ENCODE measurements around the gene OR5B12.

OR5B12 gene

GRCh38 chr11:58451585-58451984, 9.5 kb upstream of the OR5B12 start:
- no peak overlapping the region for H3K4me3 ChIP-seq (ENCODE audit: low read length)
- DNase-seq (ENCODE audit: low read depth), result no peak
- TF ChIP-seq CTCF (conservative IDR thresholded peaks at IDR 0.05; ENCODE audit: low read length), result no peak

GRCh38 chr11:58446294-58446693, 4.3 kb upstream of the OR5B12 start:
- TF ChIP-seq CTCF (conservative IDR thresholded peaks at IDR 0.05; ENCODE audit: low read length), result no peak
- no peak overlapping the region for H3K4me3 ChIP-seq (ENCODE audit: low read length)
- DNase-seq (ENCODE audit: low read depth), result no peak

GRCh38 chr11:58444300-58444699, 2.3 kb upstream of the OR5B12 start:
- no peak for DNase-seq (ENCODE audit: low read depth)
- no peak overlapping the region for H3K4me3 ChIP-seq (ENCODE audit: low read length)
- TF ChIP-seq CTCF (conservative IDR thresholded peaks at IDR 0.05; ENCODE audit: low read length), result no peak

GRCh38 chr11:58438486-58438885, 3.5 kb downstream of the OR5B12 start:
- TF ChIP-seq CTCF (conservative IDR thresholded peaks at IDR 0.05; ENCODE audit: low read length), result no peak
- DNase-seq (ENCODE audit: low read depth), result no peak
- no peak overlapping the region for H3K4me3 ChIP-seq (ENCODE audit: low read length)

GRCh38 chr11:58434217-58434616, 7.8 kb downstream of the OR5B12 start:
- no peak for TF ChIP-seq CTCF (conservative IDR thresholded peaks at IDR 0.05; ENCODE audit: low read length)
- no peak for DNase-seq (ENCODE audit: low read depth)
- no peak overlapping the region for H3K4me3 ChIP-seq (ENCODE audit: low read length)

GRCh38 chr11:58433638-58434203, 8.3 kb downstream of the OR5B12 start:
- no peak for TF ChIP-seq CTCF (conservative IDR thresholded peaks at IDR 0.05; ENCODE audit: low read length)
- DNase-seq (ENCODE audit: low read depth), result no peak

GRCh38 chr11:58429273-58429672, 12.8 kb downstream of the OR5B12 start:
- H3K4me3 ChIP-seq (ENCODE audit: low read length), result no peak overlapping the region
- no peak for TF ChIP-seq CTCF (conservative IDR thresholded peaks at IDR 0.05; ENCODE audit: low read length)
- DNase-seq (ENCODE audit: low read depth), result no peak

More at GRCh38 chr11:58433638-58434203, 8.3 kb downstream of the OR5B12 start:
- no peak overlapping the region for H3K4me3 ChIP-seq (ENCODE audit: low read length)
